ENCODE measurements around the gene TADA2B. TPM values are rescaled to one million over a fixed set of nuclear protein-coding genes. Genes with fewer than 3 reads are reported as not detected.

Gene TADA2B
- polyA plus RNA-seq, 4 donors: 13.5 to 20.8 (median 14.6) TPM

- 85 to 91% (median 85%) methylated on average over 8 of the region's 8 CpGs for WGBS, 3 donors
- H3K27ac ChIP-seq (ENCODE audit: low read depth in 1 of 3, low read length in 2 of 3): no peak overlapping the region
Measured at GRCh38 chr4:7045553-7045952, 2.4 kb downstream of the TADA2B start.

GRCh38 chr4:7045961-7046921 lies 3.1 kb downstream of the TADA2B start:
- H3K27ac ChIP-seq (ENCODE audit: low read depth in 1 of 3, low read length in 2 of 3): no peak overlapping the region
- peaks cover 0 to 56% (median 0%) of the 10 kb centered on the region in 3 donors for H3K36me3 ChIP-seq (ENCODE audit: control insufficient read depth in 3 of 3, insufficient read depth in 2 of 3, low read depth in 1 of 3, low read length in 3 of 3)
- H3K4me1 ChIP-seq (ENCODE audit: control insufficient read depth in 3 of 3, insufficient read depth in 2 of 3, low read depth in 1 of 3, low read length in 2 of 3): peaks cover 0 to 18% (median 16%) of the 10 kb centered on the region in 3 donors
- 80 to 86% (median 85%) methylated on average over 23 of the region's 23 CpGs for WGBS, 3 donors
- H3K4me3 ChIP-seq (ENCODE audit: low read depth in 1 of 3, low read length in 3 of 3): no peak overlapping the region
- no peaks in the 10 kb centered on the region for H3K9me3 ChIP-seq (ENCODE audit: control insufficient read depth in 2 of 2, insufficient read depth in 1 of 2, low read depth in 1 of 2, low read length in 1 of 2)
- peaks cover 0 to 3% (median 0%) of the 10 kb centered on the region in 3 donors for H3K27me3 ChIP-seq (ENCODE audit: control insufficient read depth in 3 of 3, insufficient read depth in 3 of 3, low read length in 3 of 3)
- FAIRE-seq (no peak), DNase-seq (no peak)

More at GRCh38 chr4:7045553-7045952, 2.4 kb downstream of the TADA2B start:
- peaks cover 0 to 21% (median 16%) of the 10 kb centered on the region in 3 donors for H3K4me1 ChIP-seq (ENCODE audit: control insufficient read depth in 3 of 3, insufficient read depth in 2 of 3, low read depth in 1 of 3, low read length in 2 of 3)
- no peak overlapping the region for H3K4me3 ChIP-seq (ENCODE audit: low read depth in 1 of 3, low read length in 3 of 3)
- no peaks in the 10 kb centered on the region for H3K9me3 ChIP-seq (ENCODE audit: control insufficient read depth in 2 of 2, insufficient read depth in 1 of 2, low read depth in 1 of 2, low read length in 1 of 2)
- DNase-seq: no peak
- FAIRE-seq: no peak
- peaks cover 0 to 51% (median 0%) of the 10 kb centered on the region in 3 donors for H3K36me3 ChIP-seq (ENCODE audit: control insufficient read depth in 3 of 3, insufficient read depth in 2 of 3, low read depth in 1 of 3, low read length in 3 of 3)
- peaks cover 0 to 3% (median 0%) of the 10 kb centered on the region in 3 donors for H3K27me3 ChIP-seq (ENCODE audit: control insufficient read depth in 3 of 3, insufficient read depth in 3 of 3, low read length in 3 of 3)

GRCh38 chr4:7046971-7047370 lies 3.8 kb downstream of the TADA2B start:
- Histone ChIP-seq H3K36me3 (ENCODE audit: control insufficient read depth in 3 of 3, insufficient read depth in 2 of 3, low read depth in 1 of 3, low read length in 3 of 3) (peaks cover 0 to 61% (median 0%) of the 10 kb centered on the region in 3 donors), H3K4me3 (ENCODE audit: low read depth in 1 of 3, low read length in 3 of 3) (no peak overlapping the region), H3K27ac (ENCODE audit: low read depth in 1 of 3, low read length in 2 of 3) (no peak overlapping the region), H3K9me3 (ENCODE audit: control insufficient read depth in 2 of 2, insufficient read depth in 1 of 2, low read depth in 1 of 2, low read length in 1 of 2) (no peaks in the 10 kb centered on the region), H3K27me3 (ENCODE audit: control insufficient read depth in 3 of 3, insufficient read depth in 3 of 3, low read length in 3 of 3) (no peaks in the 10 kb centered on the region), H3K4me1 (ENCODE audit: control insufficient read depth in 3 of 3, insufficient read depth in 2 of 3, low read depth in 1 of 3, low read length in 2 of 3) (peaks cover 0 to 16% (median 11%) of the 10 kb centered on the region in 3 donors)
- DNase-seq: no peak
- WGBS, 3 donors: 88 to 93% (median 92%) methylated on average over 9 of the region's 9 CpGs
- no peak for FAIRE-seq

- Histone ChIP-seq H3K36me3 (ENCODE audit: control insufficient read depth in 3 of 3, insufficient read depth in 2 of 3, low read depth in 1 of 3, low read length in 3 of 3) (peaks cover 0 to 77% (median under 1%) of the 10 kb centered on the region in 3 donors), H3K27me3 (ENCODE audit: control insufficient read depth in 3 of 3, insufficient read depth in 3 of 3, low read length in 3 of 3) (no peaks in the 10 kb centered on the region), H3K4me1 (ENCODE audit: control insufficient read depth in 3 of 3, insufficient read depth in 2 of 3, low read depth in 1 of 3, low read length in 2 of 3) (peaks cover 0 to 16% (median 10%) of the 10 kb centered on the region in 3 donors), H3K9me3 (ENCODE audit: control insufficient read depth in 2 of 2, insufficient read depth in 1 of 2, low read depth in 1 of 2, low read length in 1 of 2) (no peaks in the 10 kb centered on the region), H3K27ac (ENCODE audit: low read depth in 1 of 3, low read length in 2 of 3) (no peak overlapping the region), H3K4me3 (ENCODE audit: low read depth in 1 of 3, low read length in 3 of 3) (no peak overlapping the region)
- FAIRE-seq: no peak
- 93 to 95% (median 95%) methylated on average over 12 of the region's 12 CpGs for WGBS, 3 donors
- DNase-seq: no peak
Measured at GRCh38 chr4:7048642-7049041, 5.5 kb downstream of the TADA2B start.

- 85 to 95% (median 89%) methylated on average over 4 of the region's 4 CpGs for WGBS, 3 donors
- DNase-seq: no peak
- Histone ChIP-seq H3K36me3 (ENCODE audit: control insufficient read depth in 3 of 3, insufficient read depth in 2 of 3, low read depth in 1 of 3, low read length in 3 of 3) (peaks cover 0 to 84% (median 6%) of the 10 kb centered on the region in 3 donors), H3K27ac (ENCODE audit: low read depth in 1 of 3, low read length in 2 of 3) (no peak overlapping the region), H3K9me3 (ENCODE audit: control insufficient read depth in 2 of 2, insufficient read depth in 1 of 2, low read depth in 1 of 2, low read length in 1 of 2) (no peaks in the 10 kb centered on the region), H3K4me3 (ENCODE audit: low read depth in 1 of 3, low read length in 3 of 3) (no peak overlapping the region), H3K27me3 (ENCODE audit: control insufficient read depth in 3 of 3, insufficient read depth in 3 of 3, low read length in 3 of 3) (no peaks in the 10 kb centered on the region), H3K4me1 (ENCODE audit: control insufficient read depth in 3 of 3, insufficient read depth in 2 of 3, low read depth in 1 of 3, low read length in 2 of 3) (peaks cover 0 to 16% (median 10%) of the 10 kb centered on the region in 3 donors)
- FAIRE-seq: no peak
Measured at GRCh38 chr4:7049295-7049694, 6.1 kb downstream of the TADA2B start.

- FAIRE-seq (no peak), DNase-seq (no peak)
- Histone ChIP-seq H3K27me3 (ENCODE audit: control insufficient read depth in 3 of 3, insufficient read depth in 3 of 3, low read length in 3 of 3) (no peaks in the 10 kb centered on the region), H3K36me3 (ENCODE audit: control insufficient read depth in 3 of 3, insufficient read depth in 2 of 3, low read depth in 1 of 3, low read length in 3 of 3) (peaks cover 0 to 88% (median 10%) of the 10 kb centered on the region in 3 donors), H3K4me3 (ENCODE audit: low read depth in 1 of 3, low read length in 3 of 3) (no peak overlapping the region), H3K9me3 (ENCODE audit: control insufficient read depth in 2 of 2, insufficient read depth in 1 of 2, low read depth in 1 of 2, low read length in 1 of 2) (no peaks in the 10 kb centered on the region), H3K4me1 (ENCODE audit: control insufficient read depth in 3 of 3, insufficient read depth in 2 of 3, low read depth in 1 of 3, low read length in 2 of 3) (peaks cover 0 to 16% (median 8%) of the 10 kb centered on the region in 3 donors), H3K27ac (ENCODE audit: low read depth in 1 of 3, low read length in 2 of 3) (no peak overlapping the region)
- WGBS, 3 donors: 70 to 88% (median 73%) methylated on average over 11 of the region's 11 CpGs
Measured at GRCh38 chr4:7049739-7050138, 6.6 kb downstream of the TADA2B start.

GRCh38 chr4:7050481-7051143 lies 7.4 kb downstream of the TADA2B start:
- DNase-seq: no peak
- Histone ChIP-seq H3K9me3 (ENCODE audit: control insufficient read depth in 2 of 2, insufficient read depth in 1 of 2, low read depth in 1 of 2, low read length in 1 of 2) (no peaks in the 10 kb centered on the region), H3K36me3 (ENCODE audit: control insufficient read depth in 3 of 3, insufficient read depth in 2 of 3, low read depth in 1 of 3, low read length in 3 of 3) (peaks cover 0 to 94% (median 17%) of the 10 kb centered on the region in 3 donors), H3K4me3 (ENCODE audit: low read depth in 1 of 3, low read length in 3 of 3) (no peak overlapping the region), H3K4me1 (ENCODE audit: control insufficient read depth in 3 of 3, insufficient read depth in 2 of 3, low read depth in 1 of 3, low read length in 2 of 3) (peaks cover 0 to 8% (median 0%) of the 10 kb centered on the region in 3 donors), H3K27ac (ENCODE audit: low read depth in 1 of 3, low read length in 2 of 3) (no peak overlapping the region), H3K27me3 (ENCODE audit: control insufficient read depth in 3 of 3, insufficient read depth in 3 of 3, low read length in 3 of 3) (no peaks in the 10 kb centered on the region)
- FAIRE-seq: no peak
- WGBS, 3 donors: 76 to 85% (median 77%) methylated on average over 34 to 36 of the region's 36 CpGs

GRCh38 chr4:7051144-7051495 lies 7.9 kb downstream of the TADA2B start:
- no peak overlapping the region for H3K27ac ChIP-seq (ENCODE audit: low read depth in 1 of 3, low read length in 2 of 3)
- 75 to 88% (median 81%) methylated on average over 12 of the region's 12 CpGs for WGBS, 3 donors
- H3K4me1 ChIP-seq (ENCODE audit: control insufficient read depth in 3 of 3, insufficient read depth in 2 of 3, low read depth in 1 of 3, low read length in 2 of 3): peaks cover 0 to 3% (median 0%) of the 10 kb centered on the region in 3 donors
- no peaks in the 10 kb centered on the region for H3K9me3 ChIP-seq (ENCODE audit: control insufficient read depth in 2 of 2, insufficient read depth in 1 of 2, low read depth in 1 of 2, low read length in 1 of 2)
- H3K36me3 ChIP-seq (ENCODE audit: control insufficient read depth in 3 of 3, insufficient read depth in 2 of 3, low read depth in 1 of 3, low read length in 3 of 3): peaks cover 0 to 94% (median 20%) of the 10 kb centered on the region in 3 donors
- FAIRE-seq (no peak), DNase-seq (no peak)
- H3K4me3 ChIP-seq (ENCODE audit: low read depth in 1 of 3, low read length in 3 of 3): no peak overlapping the region
- H3K27me3 ChIP-seq (ENCODE audit: control insufficient read depth in 3 of 3, insufficient read depth in 3 of 3, low read length in 3 of 3): no peaks in the 10 kb centered on the region
